Panc1 (cell line): Measurements from ENCODE around the gene WSCD2.

ENCODE experiments used
- SIN3A ChIP-seq: IDR thresholded peaks from 2 replicates; pipeline ENCODE4 v1.6.1; 2012; ENCODE audit warnings: low read depth, mild to moderate bottlenecking, low read length, moderate library complexity, borderline replicate concordance; ENCODE audit not compliant: insufficient read depth
- TF ChIP-seq, protein P1 (sequence below), 2 experiments: IDR thresholded peaks; 2 replicates each; pipeline ENCODE4 v1.6.1; 2011 to 2012; ENCODE audit warnings: low read depth in 2 of 2, control low read depth in 1 of 2, low read length in 1 of 2, mild to moderate bottlenecking in 1 of 2, moderate library complexity in 1 of 2; ENCODE audit not compliant: insufficient read depth in 1 of 2
- TF ChIP-seq, protein P2 (sequence below): fragments of 450-650 bp; IDR thresholded peaks from 2 replicates; pipeline ENCODE4 v1.5.1; 2017; ENCODE audit warnings: mild to moderate bottlenecking

DNA sequence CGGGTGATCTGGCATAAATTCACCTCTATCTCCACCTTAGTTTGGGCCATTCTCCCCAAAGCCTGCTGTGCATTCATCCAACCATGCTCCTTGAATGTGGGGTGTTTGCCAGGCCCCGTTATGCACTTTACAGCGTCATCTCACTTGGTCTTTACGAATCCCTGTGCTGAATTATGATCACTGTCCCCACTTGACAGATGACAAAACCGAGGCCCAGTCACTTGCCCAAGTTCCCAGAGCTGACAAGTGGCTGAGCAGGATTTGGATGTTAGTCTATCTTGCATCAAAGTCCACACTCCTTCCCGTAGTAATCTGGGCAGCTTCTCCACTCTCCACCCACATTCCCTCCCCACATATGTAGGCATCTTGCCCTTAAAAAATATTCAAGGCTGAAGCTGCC is 44.8 kb downstream of the WSCD2 start:
- TF ChIP-seq, protein P1, sequence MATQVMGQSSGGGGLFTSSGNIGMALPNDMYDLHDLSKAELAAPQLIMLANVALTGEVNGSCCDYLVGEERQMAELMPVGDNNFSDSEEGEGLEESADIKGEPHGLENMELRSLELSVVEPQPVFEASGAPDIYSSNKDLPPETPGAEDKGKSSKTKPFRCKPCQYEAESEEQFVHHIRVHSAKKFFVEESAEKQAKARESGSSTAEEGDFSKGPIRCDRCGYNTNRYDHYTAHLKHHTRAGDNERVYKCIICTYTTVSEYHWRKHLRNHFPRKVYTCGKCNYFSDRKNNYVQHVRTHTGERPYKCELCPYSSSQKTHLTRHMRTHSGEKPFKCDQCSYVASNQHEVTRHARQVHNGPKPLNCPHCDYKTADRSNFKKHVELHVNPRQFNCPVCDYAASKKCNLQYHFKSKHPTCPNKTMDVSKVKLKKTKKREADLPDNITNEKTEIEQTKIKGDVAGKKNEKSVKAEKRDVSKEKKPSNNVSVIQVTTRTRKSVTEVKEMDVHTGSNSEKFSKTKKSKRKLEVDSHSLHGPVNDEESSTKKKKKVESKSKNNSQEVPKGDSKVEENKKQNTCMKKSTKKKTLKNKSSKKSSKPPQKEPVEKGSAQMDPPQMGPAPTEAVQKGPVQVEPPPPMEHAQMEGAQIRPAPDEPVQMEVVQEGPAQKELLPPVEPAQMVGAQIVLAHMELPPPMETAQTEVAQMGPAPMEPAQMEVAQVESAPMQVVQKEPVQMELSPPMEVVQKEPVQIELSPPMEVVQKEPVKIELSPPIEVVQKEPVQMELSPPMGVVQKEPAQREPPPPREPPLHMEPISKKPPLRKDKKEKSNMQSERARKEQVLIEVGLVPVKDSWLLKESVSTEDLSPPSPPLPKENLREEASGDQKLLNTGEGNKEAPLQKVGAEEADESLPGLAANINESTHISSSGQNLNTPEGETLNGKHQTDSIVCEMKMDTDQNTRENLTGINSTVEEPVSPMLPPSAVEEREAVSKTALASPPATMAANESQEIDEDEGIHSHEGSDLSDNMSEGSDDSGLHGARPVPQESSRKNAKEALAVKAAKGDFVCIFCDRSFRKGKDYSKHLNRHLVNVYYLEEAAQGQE (IDR thresholded peaks at IDR 0.05; ENCODE audit: insufficient read depth in 1 of 2, low read depth in 2 of 2, low read length in 1 of 2), result no peak
- TF ChIP-seq, protein P2, sequence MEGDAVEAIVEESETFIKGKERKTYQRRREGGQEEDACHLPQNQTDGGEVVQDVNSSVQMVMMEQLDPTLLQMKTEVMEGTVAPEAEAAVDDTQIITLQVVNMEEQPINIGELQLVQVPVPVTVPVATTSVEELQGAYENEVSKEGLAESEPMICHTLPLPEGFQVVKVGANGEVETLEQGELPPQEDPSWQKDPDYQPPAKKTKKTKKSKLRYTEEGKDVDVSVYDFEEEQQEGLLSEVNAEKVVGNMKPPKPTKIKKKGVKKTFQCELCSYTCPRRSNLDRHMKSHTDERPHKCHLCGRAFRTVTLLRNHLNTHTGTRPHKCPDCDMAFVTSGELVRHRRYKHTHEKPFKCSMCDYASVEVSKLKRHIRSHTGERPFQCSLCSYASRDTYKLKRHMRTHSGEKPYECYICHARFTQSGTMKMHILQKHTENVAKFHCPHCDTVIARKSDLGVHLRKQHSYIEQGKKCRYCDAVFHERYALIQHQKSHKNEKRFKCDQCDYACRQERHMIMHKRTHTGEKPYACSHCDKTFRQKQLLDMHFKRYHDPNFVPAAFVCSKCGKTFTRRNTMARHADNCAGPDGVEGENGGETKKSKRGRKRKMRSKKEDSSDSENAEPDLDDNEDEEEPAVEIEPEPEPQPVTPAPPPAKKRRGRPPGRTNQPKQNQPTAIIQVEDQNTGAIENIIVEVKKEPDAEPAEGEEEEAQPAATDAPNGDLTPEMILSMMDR, result no peak
- no peak for TF ChIP-seq SIN3A
